Measurements from ENCODE around the gene PREX1.
"Not testable (repeated sequence)": the region's sequence is repeated elsewhere in the genome, so short reads cannot be mapped to it uniquely, and the experiment has no call there.

PREX1 gene

DNA sequence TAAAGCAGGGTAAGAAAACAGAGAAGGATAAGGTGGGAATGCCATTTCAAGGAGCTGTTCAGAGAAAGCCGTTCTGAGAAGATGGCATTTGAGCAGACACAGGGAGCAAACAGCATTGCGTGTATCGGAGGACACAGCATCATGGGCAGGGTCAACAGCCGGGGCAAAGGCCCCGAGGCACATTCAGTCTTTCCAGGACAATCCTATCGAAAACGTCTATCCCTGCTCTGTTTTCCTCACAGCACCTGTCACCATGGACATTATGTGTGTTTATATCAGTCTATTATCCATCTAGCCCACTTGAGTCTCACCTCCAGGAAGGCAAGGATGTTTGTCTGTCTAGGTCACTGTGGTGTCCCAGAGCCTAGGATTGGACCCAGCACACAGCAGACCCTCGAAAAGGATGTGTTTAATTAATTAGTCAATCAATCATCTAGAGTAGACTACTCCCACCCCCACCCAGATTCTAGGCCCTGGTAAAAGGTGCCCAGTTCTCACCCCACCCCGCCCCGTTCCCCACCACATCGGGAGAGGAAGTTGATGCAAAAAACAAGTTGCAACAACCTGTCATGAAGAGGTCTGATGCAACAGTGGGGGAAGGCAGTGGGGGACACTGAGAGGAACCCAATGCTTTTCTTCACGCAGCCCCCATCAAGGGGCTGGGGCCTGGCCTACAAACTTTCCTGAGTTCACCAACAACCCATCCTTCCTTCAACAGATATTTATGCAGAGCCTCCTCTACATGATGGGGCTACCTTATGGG lies 66.6 kb downstream of the PREX1 start:
- no peak overlapping the region for H3K4me3 ChIP-seq
- H3K4me2 ChIP-seq: peak overlapping the region; percentile 73
- peak overlapping the region; percentile 32; the same call in 1 of the 2 replicates for H3K27ac ChIP-seq
- H3K9me3 ChIP-seq: peaks cover under 1% of the 10 kb centered on the region; the same call in 1 of the 2 replicates
- no peaks in the 10 kb centered on the region for H3K36me3 ChIP-seq
- H3K4me1 ChIP-seq: peaks cover 46% of the 10 kb centered on the region
- no peaks in the 10 kb centered on the region for H3K27me3 ChIP-seq
- no peak overlapping the region; the same call in 1 of the 2 replicates for H3K9ac ChIP-seq
- no peak for TF ChIP-seq Cebpa-rat (IDR thresholded peaks at IDR 0.05)
- H4K20me1 ChIP-seq: no peaks in the 10 kb centered on the region

DNA sequence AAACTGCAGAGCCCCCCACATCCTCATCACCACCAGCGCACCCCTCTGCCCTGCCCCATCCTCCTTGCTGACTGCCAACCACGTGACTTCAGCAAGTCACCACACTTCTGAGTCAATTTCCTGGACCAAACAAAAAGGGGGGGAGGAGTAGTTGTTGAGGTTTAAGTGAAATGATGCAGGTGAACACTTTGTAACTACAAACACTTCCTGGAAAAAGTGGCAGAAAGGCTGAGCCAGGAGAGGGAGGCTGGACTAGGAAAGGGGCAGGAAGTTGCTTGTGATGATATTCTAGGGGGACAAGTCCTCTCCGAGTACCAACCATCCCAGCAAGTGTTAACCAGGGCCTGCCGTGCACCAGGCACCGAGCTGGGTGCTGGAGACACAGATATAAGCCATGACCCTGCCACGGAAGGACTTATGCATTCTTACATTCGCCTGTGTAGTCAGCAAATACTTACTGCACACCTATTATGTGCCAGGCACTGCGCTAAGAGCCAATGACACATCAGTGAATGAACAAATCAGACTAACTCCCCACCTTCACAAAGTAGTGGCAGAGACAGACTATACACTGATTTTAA lies 67.3 kb downstream of the PREX1 start:
- H3K27me3 ChIP-seq: no peaks in the 10 kb centered on the region
- no peak for TF ChIP-seq Cebpa-rat (IDR thresholded peaks at IDR 0.05)
- peak overlapping the region; percentile 73 for H3K4me2 ChIP-seq
- H3K9ac ChIP-seq: no peak overlapping the region; the same call in 1 of the 2 replicates
- H3K27ac ChIP-seq: peak overlapping the region; percentile 32; the same call in 1 of the 2 replicates
- peaks cover 8% of the 10 kb centered on the region for H3K9me3 ChIP-seq
- H4K20me1 ChIP-seq: no peaks in the 10 kb centered on the region
- peaks cover 43% of the 10 kb centered on the region for H3K4me1 ChIP-seq
- H3K4me3 ChIP-seq: no peak overlapping the region
- no peaks in the 10 kb centered on the region for H3K36me3 ChIP-seq

DNA sequence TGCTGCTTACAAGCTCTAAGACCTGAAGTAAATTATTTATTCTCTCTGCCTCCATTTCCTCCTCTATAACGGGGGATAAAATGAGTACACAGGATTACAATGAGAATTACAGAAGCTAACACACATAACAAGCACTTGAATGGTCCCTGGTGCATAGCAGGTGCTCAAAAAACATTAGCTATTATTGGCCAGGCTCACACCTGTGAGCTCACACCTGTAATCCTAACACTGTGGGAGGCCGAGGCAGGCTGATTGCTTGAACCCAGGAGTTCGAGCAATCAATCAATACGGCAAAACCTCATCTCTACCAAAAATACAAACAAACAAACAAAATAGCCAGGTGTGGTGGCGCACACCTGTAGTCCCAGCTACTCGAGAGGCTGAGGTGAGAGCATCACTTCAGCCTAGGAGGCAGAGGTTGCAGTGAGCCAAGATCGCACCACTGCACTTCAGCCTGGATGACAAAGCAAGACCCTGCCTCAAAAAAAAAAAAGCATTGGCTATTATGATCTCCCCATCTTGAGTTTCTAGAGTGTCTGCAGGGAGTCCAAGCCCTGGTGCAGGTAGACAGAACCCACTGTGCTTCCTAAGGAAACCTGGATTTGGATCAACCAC lies 68.1 kb downstream of the PREX1 start:
- Histone ChIP-seq H3K9ac (no peak overlapping the region), H4K20me1 (no peaks in the 10 kb centered on the region), H3K9me3 (peaks cover 12% of the 10 kb centered on the region), H3K27me3 (no peaks in the 10 kb centered on the region), H3K4me1 (peaks cover 43% of the 10 kb centered on the region), H3K4me3 (no peak overlapping the region), H3K4me2 (peak overlapping the region; percentile 73), H3K27ac (no peak overlapping the region), H3K36me3 (no peaks in the 10 kb centered on the region)
- no peak for TF ChIP-seq Cebpa-rat (IDR thresholded peaks at IDR 0.05)

DNA sequence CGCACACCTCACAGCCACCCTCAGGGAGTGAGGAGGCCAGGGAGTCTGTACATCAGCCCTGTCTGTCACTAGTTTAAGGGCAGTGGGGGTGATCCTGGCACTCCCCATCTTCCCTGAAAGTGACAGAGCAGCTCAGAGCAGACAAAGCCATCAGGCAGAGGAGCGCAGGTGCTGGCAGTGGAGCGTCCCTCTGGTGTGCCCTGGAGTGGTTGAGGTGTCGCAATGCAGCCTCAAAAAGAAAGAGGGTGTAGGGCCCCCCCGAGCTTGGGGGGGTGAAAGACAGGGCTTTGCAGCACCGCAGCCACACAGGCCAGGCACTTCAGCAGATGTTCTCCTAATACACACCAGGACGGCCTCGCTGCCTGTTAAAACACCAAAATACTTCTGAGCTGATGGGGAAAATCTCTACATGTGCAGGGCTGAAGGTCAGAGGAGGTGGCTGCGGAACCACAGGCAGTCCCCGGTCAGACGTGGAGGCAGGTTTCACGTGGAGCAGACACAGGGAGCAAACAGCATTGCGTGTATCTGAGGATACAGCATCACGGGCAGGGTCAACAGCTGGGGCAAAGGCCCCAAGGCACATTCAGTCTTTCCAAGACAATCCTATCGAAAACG lies 69.5 kb downstream of the PREX1 start:
- H3K36me3 ChIP-seq: no peaks in the 10 kb centered on the region
- H3K4me2 ChIP-seq: peak overlapping the region; percentile 56
- peak; percentile 32; the same call in 1 of the 2 replicates for TF ChIP-seq Cebpa-rat (IDR thresholded peaks at IDR 0.05)
- no peaks in the 10 kb centered on the region for H4K20me1 ChIP-seq
- peaks cover 12% of the 10 kb centered on the region for H3K9me3 ChIP-seq
- H3K4me3 ChIP-seq: no peak overlapping the region
- H3K27me3 ChIP-seq: no peaks in the 10 kb centered on the region
- 0 out of 2 replicates have a peak overlapping the region, but pooled peaks have one; percentile 13 for H3K27ac ChIP-seq
- H3K9ac ChIP-seq: no peak overlapping the region
- H3K4me1 ChIP-seq: peaks cover 58% of the 10 kb centered on the region

DNA sequence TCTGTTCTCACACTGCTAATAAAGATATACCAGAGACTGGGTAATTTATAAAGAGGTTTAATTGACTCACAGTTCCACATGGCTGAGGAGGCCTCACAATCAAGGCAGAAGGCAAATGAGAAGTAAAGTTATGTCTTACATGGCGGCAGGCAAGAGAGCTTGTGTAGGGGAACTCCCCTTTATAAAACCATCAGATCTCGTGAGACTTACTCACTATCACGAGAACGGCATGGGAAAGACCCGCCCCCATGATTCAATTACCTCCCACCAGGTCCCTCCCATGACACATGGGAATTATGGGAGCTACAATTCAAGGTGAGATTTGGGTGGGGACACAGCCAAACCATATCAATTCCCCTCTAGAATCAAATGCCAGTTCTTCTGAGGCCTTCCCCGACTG lies 71.0 kb downstream of the PREX1 start:
- H4K20me1 ChIP-seq, H3K4me3 ChIP-seq, H3K9ac ChIP-seq: not testable (repeated sequence)

DNA sequence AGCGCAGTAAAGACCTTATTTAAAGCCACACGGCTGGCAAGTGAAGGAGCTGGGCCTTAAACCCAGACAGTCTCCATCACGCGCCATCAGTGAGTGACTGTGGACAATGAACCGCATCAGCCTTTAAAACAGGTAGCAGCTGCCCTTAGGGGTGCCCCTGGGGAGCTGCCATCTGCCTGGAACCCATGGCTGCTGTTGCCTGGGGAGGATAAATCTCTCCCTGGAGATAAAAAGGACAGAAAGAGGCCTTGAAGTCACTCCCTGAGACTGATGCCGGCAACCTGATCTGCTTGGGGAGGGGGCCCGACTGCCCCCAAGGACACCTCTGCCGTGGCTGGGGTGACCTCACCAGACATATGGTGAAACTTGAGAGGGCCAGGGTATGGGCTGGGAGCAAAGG lies 73.5 kb downstream of the PREX1 start:
- Histone ChIP-seq H3K9me3 (peaks cover 12% of the 10 kb centered on the region), H4K20me1 (no peaks in the 10 kb centered on the region), H3K4me1 (peaks cover 70% of the 10 kb centered on the region), H3K9ac (peak overlapping the region; percentile 37; the same call in 1 of the 2 replicates), H3K27ac (peak overlapping the region; percentile 50), H3K27me3 (no peaks in the 10 kb centered on the region), H3K4me2 (peak overlapping the region; percentile 77), H3K36me3 (no peaks in the 10 kb centered on the region), H3K4me3 (no peak overlapping the region; the same call in 1 of the 2 replicates)
- TF ChIP-seq Cebpa-rat (IDR thresholded peaks at IDR 0.05): no peak

More for the DNA sequence above, 71.0 kb downstream of the PREX1 start:
- not testable (repeated sequence) for H3K27me3 ChIP-seq, H3K27ac ChIP-seq, H3K36me3 ChIP-seq, H3K4me2 ChIP-seq
- H3K9me3 ChIP-seq: peaks cover 12% of the 10 kb centered on the region
- peaks cover 72% of the 10 kb centered on the region for H3K4me1 ChIP-seq

DNA sequence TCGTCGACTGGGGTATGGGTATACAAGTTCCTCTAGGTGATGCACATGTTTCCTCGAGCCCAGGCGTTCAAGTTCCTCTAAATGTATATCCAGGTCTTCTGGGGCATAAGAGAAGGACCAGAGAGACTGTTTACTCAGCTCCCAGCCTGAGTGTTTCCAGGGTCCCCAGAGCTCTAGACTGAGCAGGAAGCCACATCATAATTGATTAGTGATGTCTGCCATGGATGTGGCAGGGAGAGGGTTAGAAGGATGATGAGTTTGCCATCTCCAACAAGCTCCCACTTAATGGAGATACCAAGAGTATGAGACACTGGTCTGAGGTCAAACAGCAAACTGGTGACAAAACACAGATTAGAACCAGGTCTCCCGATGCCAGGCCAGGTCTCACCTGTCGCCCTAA lies 74.8 kb downstream of the PREX1 start:
- Histone ChIP-seq H3K27me3 (no peaks in the 10 kb centered on the region), H3K36me3 (no peaks in the 10 kb centered on the region), H3K4me2 (no peak overlapping the region), H3K4me1 (peaks cover 72% of the 10 kb centered on the region), H4K20me1 (no peaks in the 10 kb centered on the region), H3K27ac (no peak overlapping the region), H3K4me3 (no peak overlapping the region), H3K9ac (no peak overlapping the region), H3K9me3 (peaks cover 12% of the 10 kb centered on the region)
- no peak for TF ChIP-seq Cebpa-rat (IDR thresholded peaks at IDR 0.05)

DNA sequence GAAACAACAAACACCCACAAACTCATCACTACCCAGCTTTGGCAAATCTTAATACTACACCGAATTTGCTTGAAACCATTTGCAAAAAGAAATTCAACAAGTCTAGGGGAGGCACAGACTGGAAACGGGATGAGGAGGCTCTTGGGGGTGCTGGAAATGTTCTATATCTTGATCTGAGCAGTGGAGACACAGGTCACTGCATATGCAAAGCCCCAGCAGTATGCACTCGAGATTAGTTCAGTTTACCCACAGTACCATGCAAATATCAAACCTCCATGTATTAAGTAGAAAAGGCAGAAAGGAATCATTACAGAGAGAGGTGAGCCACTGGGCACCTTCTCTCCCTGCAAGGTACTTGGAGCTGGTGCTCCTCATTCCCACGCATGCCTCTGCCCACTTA lies 75.9 kb downstream of the PREX1 start:
- peaks cover 80% of the 10 kb centered on the region for H3K4me1 ChIP-seq
- peak overlapping the region; percentile 66; the same call in 1 of the 2 replicates for H3K9ac ChIP-seq
- no peaks in the 10 kb centered on the region for H3K27me3 ChIP-seq
- no peak for TF ChIP-seq Cebpa-rat (IDR thresholded peaks at IDR 0.05)
- no peak overlapping the region for H3K4me3 ChIP-seq
- no peaks in the 10 kb centered on the region for H3K36me3 ChIP-seq
- peaks cover 12% of the 10 kb centered on the region for H3K9me3 ChIP-seq
- peak overlapping the region; percentile 87 for H3K27ac ChIP-seq
- H4K20me1 ChIP-seq: no peaks in the 10 kb centered on the region
- H3K4me2 ChIP-seq: peak overlapping the region; percentile 76

DNA sequence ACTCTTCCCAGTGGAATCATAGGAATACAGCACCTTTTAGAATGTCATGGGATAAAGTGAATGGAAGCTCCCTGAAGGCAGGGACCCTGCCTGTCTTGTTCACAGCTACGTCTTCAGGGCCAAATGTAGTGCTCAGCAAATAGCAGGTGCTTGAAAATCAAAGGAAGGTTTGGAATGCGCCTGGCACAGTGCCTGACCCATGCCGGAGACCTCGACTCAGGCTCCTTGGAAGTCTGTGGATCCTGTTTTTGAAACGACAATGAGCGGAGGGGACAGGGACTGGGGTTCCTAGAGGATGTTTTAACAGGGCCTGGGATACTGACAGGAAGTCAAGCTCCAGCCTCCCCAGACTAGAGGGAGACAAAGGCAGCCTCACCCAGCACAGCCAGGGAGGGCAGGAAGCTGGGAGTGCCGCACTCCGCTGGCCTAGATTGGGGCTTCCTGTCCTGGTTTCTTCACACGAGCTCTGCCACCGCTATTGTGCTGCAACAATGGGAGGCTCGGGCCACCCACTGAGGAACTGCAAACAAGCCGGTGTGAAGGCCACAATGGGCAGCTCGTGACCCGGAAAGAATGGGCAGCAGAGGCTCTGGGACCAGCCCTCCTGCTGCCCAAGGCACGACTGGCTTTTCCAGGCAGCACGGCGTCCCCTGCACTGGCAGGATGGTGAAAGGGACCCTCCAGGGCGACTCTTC lies 76.7 kb downstream of the PREX1 start:
- Histone ChIP-seq H3K36me3 (no peaks in the 10 kb centered on the region), H3K4me2 (peak overlapping the region; percentile 76), H3K4me3 (peak overlapping the region; percentile 5; the same call in 1 of the 2 replicates), H3K27ac (peak overlapping the region; percentile 87), H3K9ac (peak overlapping the region; percentile 66; the same call in 1 of the 2 replicates), H3K27me3 (no peaks in the 10 kb centered on the region), H4K20me1 (no peaks in the 10 kb centered on the region), H3K4me1 (peaks cover 81% of the 10 kb centered on the region), H3K9me3 (peaks cover 10% of the 10 kb centered on the region)
- TF ChIP-seq Cebpa-rat (IDR thresholded peaks at IDR 0.05): no peak
